GM23248 (cell line): ENCODE results near the gene AIRE.
"Not testable (repeated sequence)": the region's sequence is repeated elsewhere in the genome, so short reads cannot be mapped to it uniquely, and the experiment has no call there.

Experiments used
- EZH2 ChIP-seq: fragments of 200-600 bp; sonication (generic); IDR thresholded peaks from 2 replicates; pipeline ENCODE4 v1.6.1; 2018; ENCODE audit warnings: antibody characterized with exemption, mild to moderate bottlenecking; ENCODE audit not compliant: insufficient read depth, poor library complexity, severe bottlenecking
- EZH2phosphoT487 ChIP-seq: fragments of 200-600 bp; sonication (generic); IDR thresholded peaks from 2 replicates; pipeline ENCODE4 v1.6.1; 2018; ENCODE audit warnings: antibody characterized with exemption, moderate library complexity, mild to moderate bottlenecking, low read depth; ENCODE audit not compliant: insufficient read depth

DNA sequence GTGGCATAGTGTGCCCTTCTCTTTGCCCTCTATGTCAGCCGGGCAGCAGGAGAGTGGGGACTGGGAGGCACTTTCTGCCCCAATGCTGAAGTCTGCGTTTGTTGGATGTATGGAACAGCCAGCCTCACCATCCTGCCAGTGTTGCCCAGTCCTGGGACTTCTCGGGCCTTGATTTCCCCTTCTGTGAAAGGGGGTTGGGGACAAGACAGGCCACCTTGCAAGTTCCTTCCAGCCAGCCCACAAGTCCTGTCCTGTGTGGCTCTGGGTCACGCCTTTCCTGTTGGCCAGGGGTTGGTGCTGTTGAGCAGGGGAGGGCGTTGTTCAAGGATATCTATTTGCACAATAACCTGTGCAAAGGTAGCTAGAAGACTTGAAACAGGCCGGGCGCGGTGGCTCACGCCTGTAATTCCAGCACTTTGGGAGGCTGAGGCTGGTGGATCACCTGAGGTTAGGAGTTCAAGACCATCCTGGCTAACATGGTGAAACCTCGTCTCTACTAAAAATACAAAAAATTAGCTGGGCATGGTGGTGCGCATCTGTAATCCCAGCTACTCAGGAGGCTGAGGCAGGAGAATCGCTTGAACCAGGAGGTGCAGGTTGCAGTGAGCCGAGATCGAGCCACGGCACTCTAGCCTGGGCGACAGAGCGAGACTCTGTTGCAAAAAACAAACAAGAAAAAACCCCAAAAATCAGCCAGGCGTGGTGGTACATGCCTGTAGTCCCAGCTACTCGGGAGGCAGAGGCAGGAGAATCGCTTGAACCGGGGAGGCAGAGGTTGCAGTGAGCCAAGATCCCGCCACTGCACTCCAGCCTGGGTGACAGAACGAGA is 17.1 kb downstream of the AIRE start:
- not testable (repeated sequence) for TF ChIP-seq EZH2, EZH2phosphoT487
